Liver (tissue), 3 donors: ENCODE measurements around the gene PTER.

Source experiments
- GABPA ChIP-seq, 2 donors: IDR thresholded peaks in 1 of 2; conservative IDR thresholded peaks in 1 of 2; 2 replicates each; pipeline ENCODE4 v1.6.1; 2016; ENCODE audit warnings: antibody characterized with exemption in 2 of 2, mild to moderate bottlenecking in 1 of 2, moderate library complexity in 1 of 2
- JUND ChIP-seq, 2 donors: IDR thresholded peaks; 2 replicates each; pipeline ENCODE4 v1.6.1; 2016; ENCODE audit warnings: antibody characterized with exemption in 2 of 2
- YY1 ChIP-seq: IDR thresholded peaks from 2 replicates; pipeline ENCODE4 v1.6.1; 2016; ENCODE audit warnings: antibody characterized with exemption, mild to moderate bottlenecking
- TF ChIP-seq, protein P1 (sequence below): fragments of 150-350 bp; IDR thresholded peaks from 2 replicates; pipeline ENCODE4 v1.5.1; 2017; ENCODE audit warnings: improper control_type of control experiment, low read depth, low read length; ENCODE audit not compliant: missing input control
- TF ChIP-seq, protein P2 (sequence below): IDR thresholded peaks from 2 replicates; pipeline ENCODE4 v1.6.1; 2016; ENCODE audit warnings: antibody characterized with exemption
- donor health status: healthy.
- donor health status: healthy.

DNA sequence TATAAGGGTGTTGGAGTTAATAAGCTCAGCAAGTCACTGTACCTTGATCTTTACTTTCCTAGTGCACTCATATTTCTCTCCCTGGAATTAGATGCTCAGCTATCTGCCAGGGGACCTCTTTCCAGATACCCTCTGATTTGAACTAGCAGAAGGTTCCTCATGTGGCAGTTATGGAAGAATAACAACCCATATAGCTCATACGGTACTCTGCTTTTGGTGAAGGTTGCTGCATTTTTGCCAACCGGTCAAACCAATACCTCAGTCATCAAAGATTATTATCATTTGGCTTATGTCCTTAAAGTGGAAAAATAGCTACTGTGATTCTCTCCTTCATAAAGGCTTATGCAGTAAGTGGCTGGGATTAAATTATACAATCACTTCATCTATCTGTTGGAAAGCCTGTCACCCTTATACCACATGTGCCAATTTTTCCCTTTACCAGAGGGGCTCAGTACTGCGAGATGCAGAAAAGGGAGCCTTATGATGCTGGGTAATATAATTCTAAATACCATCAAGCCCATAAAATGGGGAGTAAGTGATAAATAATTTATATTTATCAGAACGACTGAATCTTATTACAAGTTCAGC, 43.4 kb upstream of the PTER start:
- TF ChIP-seq, protein P1, sequence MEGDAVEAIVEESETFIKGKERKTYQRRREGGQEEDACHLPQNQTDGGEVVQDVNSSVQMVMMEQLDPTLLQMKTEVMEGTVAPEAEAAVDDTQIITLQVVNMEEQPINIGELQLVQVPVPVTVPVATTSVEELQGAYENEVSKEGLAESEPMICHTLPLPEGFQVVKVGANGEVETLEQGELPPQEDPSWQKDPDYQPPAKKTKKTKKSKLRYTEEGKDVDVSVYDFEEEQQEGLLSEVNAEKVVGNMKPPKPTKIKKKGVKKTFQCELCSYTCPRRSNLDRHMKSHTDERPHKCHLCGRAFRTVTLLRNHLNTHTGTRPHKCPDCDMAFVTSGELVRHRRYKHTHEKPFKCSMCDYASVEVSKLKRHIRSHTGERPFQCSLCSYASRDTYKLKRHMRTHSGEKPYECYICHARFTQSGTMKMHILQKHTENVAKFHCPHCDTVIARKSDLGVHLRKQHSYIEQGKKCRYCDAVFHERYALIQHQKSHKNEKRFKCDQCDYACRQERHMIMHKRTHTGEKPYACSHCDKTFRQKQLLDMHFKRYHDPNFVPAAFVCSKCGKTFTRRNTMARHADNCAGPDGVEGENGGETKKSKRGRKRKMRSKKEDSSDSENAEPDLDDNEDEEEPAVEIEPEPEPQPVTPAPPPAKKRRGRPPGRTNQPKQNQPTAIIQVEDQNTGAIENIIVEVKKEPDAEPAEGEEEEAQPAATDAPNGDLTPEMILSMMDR = no peak
- TF ChIP-seq YY1 = no peak
- no peak for TF ChIP-seq JUND (IDR thresholded peaks at IDR 0.05)
- TF ChIP-seq GABPA (IDR thresholded peaks at IDR 0.05 in 1 of 2, conservative IDR thresholded peaks at IDR 0.05 in 1 of 2) = no peak
- TF ChIP-seq, protein P2, sequence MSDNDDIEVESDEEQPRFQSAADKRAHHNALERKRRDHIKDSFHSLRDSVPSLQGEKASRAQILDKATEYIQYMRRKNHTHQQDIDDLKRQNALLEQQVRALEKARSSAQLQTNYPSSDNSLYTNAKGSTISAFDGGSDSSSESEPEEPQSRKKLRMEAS = no peak
